SK-N-SH (cell line): ENCODE results near the gene MKRN2OS. TPM values are rescaled to one million over a fixed set of nuclear protein-coding genes. Genes with fewer than 3 reads are reported as not detected.

Source experiments
- CTCF ChIA-PET: fragments of 300-600, 350-600 bp; formaldehyde crosslinking; extraction: SDS; loops from one replicate; lab custom pipeline; 2021; lab: Yijun Ruan, JAX
- POLR2A ChIA-PET: fragments of 350-600 bp; sonication (Branson Sonifier 250); formaldehyde crosslinking; extraction: SDS; loops from one replicate; lab custom pipeline; 2020; ENCODE audit warnings: antibody characterized with exemption, inconsistent platforms; lab: Yijun Ruan, JAX
- DNase-seq: peaks from one replicate; pipeline ENCODE4 v3.0.0; 2012
- H2AFZ ChIP-seq: fragments of 200-600 bp; sonication (generic); 2 replicates; pipeline ENCODE4 v1.8.1; 2016; ENCODE audit warnings: antibody characterized with exemption, mild to moderate bottlenecking, low read depth
- H3F3A ChIP-seq: fragments of 200-600 bp; sonication (generic); replicated peaks from 2 replicates; pipeline ENCODE3; 2016; ENCODE audit warnings: antibody characterized with exemption, mild to moderate bottlenecking; ENCODE audit not compliant: insufficient read depth
- H3K27ac ChIP-seq, 2 experiments: fragments of 200-500 bp in 1 of 2; fragments of 200-600 bp in 1 of 2; sonication (Bioruptor generic) in 1 of 2; sonication (generic), shearing (Covaris generic) in 1 of 2; 2 replicates each; pipeline versions ENCODE4 v1.5.1 to v1.6.1; 2014 to 2016; ENCODE audit warnings: low read depth in 2 of 2, inconsistent platforms in 1 of 2, low read length in 1 of 2, mild to moderate bottlenecking in 1 of 2, mixed read lengths in 1 of 2
- H3K27me3 ChIP-seq: fragments of 200-600 bp; sonication (generic), shearing (Covaris generic); 2 replicates; pipeline ENCODE4 v1.6.1; 2016; ENCODE audit warnings: mixed run types; ENCODE audit not compliant: insufficient read depth
- H3K36me3 ChIP-seq, 2 experiments: fragments of 200-500 bp in 1 of 2; fragments of 200-600 bp in 1 of 2; sonication (Bioruptor generic) in 1 of 2; sonication (generic) in 1 of 2; replicated peaks in 1 of 2; 2 replicates each; pipeline versions ENCODE3 to v1.5.1; 2014 to 2016; ENCODE audit warnings: low read length in 1 of 2, mild to moderate bottlenecking in 1 of 2; ENCODE audit not compliant: insufficient read depth in 2 of 2, control insufficient read depth in 1 of 2
- H3K4me1 ChIP-seq, 2 experiments: fragments of 200-500 bp in 1 of 2; fragments of 200-600 bp in 1 of 2; sonication (Bioruptor generic) in 1 of 2; sonication (generic), shearing (Covaris generic) in 1 of 2; 2 replicates each; pipeline versions ENCODE4 v1.5.1 to v1.6.1; 2014 to 2016; ENCODE audit warnings: low read depth in 1 of 2, low read length in 1 of 2, mixed run types in 1 of 2; ENCODE audit not compliant: insufficient read depth in 2 of 2, control insufficient read depth in 1 of 2
- H3K4me2 ChIP-seq: fragments of 200-600 bp; sonication (generic), shearing (Covaris generic); 2 replicates; pipeline ENCODE4 v1.6.1; 2017; ENCODE audit warnings: mixed run types
- H3K4me3 ChIP-seq, 2 experiments: fragments of 200-500 bp in 1 of 2; fragments of 200-600 bp in 1 of 2; sonication (Bioruptor generic) in 1 of 2; sonication (generic), shearing (Covaris generic) in 1 of 2; 2 replicates each; pipeline versions ENCODE4 v1.5.1 to v1.8.1; 2014 to 2016; ENCODE audit warnings: low read depth in 2 of 2, inconsistent platforms in 1 of 2, low read length in 1 of 2, mild to moderate bottlenecking in 1 of 2, mixed read lengths in 1 of 2, moderate library complexity in 1 of 2
- H3K79me2 ChIP-seq: fragments of 200-600 bp; sonication (generic); 2 replicates; pipeline ENCODE4 v1.8.1; 2017; ENCODE audit warnings: mild to moderate bottlenecking; ENCODE audit not compliant: insufficient read depth
- H3K9ac ChIP-seq: fragments of 200-600 bp; sonication (generic); 2 replicates; pipeline ENCODE4 v1.6.1; 2017; ENCODE audit warnings: mixed run types
- H3K9me2 ChIP-seq: fragments of 200-600 bp; sonication (generic); 2 replicates; pipeline ENCODE4 v1.6.1; 2017; ENCODE audit warnings: mixed run types
- H3K9me3 ChIP-seq: fragments of 200-600 bp; sonication (generic); 2 replicates; pipeline ENCODE4 v1.6.1; 2017; ENCODE audit warnings: mixed run types, mild to moderate bottlenecking, moderate library complexity
- H4K20me1 ChIP-seq: fragments of 200-600 bp; sonication (generic); 2 replicates; pipeline ENCODE4 v1.6.1; 2017; ENCODE audit warnings: mild to moderate bottlenecking, mixed run types; ENCODE audit not compliant: insufficient read depth
- CTCF ChIP-seq: fragments of 200-600 bp; sonication (generic); IDR thresholded peaks from 2 replicates; pipeline ENCODE4 v1.6.1; 2017; ENCODE audit warnings: antibody characterized with exemption, mild to moderate bottlenecking, moderate library complexity
- EP300 ChIP-seq, 2 experiments: IDR thresholded peaks; 2 replicates each; pipeline versions ENCODE4 v1.4.0 to v1.6.1; 2012; ENCODE audit warnings: borderline replicate concordance in 1 of 2, low read depth in 1 of 2, low read length in 1 of 2
- JUND ChIP-seq: IDR thresholded peaks from 2 replicates; pipeline ENCODE4 v1.4.0; 2012
- MEF2A ChIP-seq: IDR thresholded peaks from 2 replicates; pipeline ENCODE4 v1.4.0; 2012; ENCODE audit warnings: low read depth, borderline replicate concordance
- NRF1 ChIP-seq: IDR thresholded peaks from 2 replicates; pipeline ENCODE4 v1.6.1; 2012; ENCODE audit warnings: low read depth, mild to moderate bottlenecking, low read length
- POLR2AphosphoS5 ChIP-seq: IDR thresholded peaks from 2 replicates; pipeline ENCODE4 v1.6.1; 2012; ENCODE audit warnings: low read depth, low read length
- RAD21 ChIP-seq: IDR thresholded peaks from 2 replicates; pipeline ENCODE4 v1.6.1; 2012; ENCODE audit warnings: mild to moderate bottlenecking, low read length
- REST ChIP-seq: IDR thresholded peaks from 2 replicates; pipeline ENCODE4 v1.6.1; 2012; ENCODE audit warnings: mild to moderate bottlenecking, low read depth, low read length, moderate library complexity
- SMC3 ChIP-seq: IDR thresholded peaks from 2 replicates; pipeline ENCODE4 v1.6.1; 2012; ENCODE audit warnings: low read depth, low read length, improper control_type of control experiment
- TAF1 ChIP-seq: IDR thresholded peaks from 2 replicates; pipeline ENCODE4 v1.6.1; 2012; ENCODE audit warnings: low read depth, mild to moderate bottlenecking, low read length, moderate library complexity, borderline replicate concordance
- WGBS: methylation state at CpG from one replicate; pipeline ENCODE4 v1.1.6; 2017; ENCODE audit warnings: low lambda C conversion rate; 5-methylcytosine and 5-hydroxymethylcytosine counted together
- polyA plus RNA-seq, 3 experiments: library from polyadenylated mRNA; depleted of rRNA; stranded (reverse); fragments of >200 nt; gene quantifications; 2 replicates each; pipeline ENCODE4 v1.2.3, GENCODE V29; 2012

Gene MKRN2OS
- polyA plus RNA-seq, 1 of the 3 experiments (the other 2 are of a cell fraction), result not detected

DNA sequence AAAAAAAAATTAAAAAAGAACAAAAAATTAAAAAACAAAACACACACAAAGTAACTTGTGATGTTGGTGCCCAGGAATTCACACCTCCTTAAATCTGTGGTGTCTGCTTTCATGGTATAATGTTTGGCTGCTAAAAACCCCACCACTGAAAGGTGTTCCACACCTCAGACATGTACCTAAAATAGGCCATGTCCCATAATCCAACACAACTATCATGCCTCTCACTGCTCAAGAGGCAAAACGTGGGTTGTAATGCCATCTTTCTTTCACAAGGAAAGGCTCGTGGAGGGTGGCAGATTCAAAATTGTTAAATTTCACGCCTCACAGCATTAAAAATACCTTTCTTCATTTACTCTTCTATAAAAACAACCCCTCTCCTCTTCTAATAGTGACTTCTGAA lies 41.1 kb upstream of the MKRN2OS start:
- no peak overlapping the region for H3K4me3 ChIP-seq
- CTCF ChIA-PET, result interaction anchor here (1.0 kb wide), 1 partner anchor 134 kb away, joined by 3 read pairs; no protein-coding TSS in a partner anchor

DNA sequence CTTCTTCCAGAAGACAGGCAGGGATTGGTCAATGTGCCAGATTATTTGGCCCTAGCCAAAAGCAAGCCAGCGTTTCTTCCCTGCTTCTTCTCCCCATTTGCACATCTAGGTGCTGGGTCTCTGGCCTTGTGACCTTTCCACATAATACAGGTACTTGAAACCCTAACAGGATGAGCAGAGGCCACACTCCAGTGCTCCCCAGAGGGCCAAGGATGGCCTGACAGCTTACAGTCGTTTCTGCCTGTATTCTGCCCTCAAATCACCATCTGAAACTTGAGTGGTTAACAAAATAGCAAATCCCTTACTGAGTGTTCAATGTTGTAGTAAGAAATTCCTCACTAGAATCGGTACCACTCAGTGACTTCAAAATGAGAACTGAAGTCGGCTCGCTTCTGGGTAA lies 40.7 kb upstream of the MKRN2OS start:
- TF ChIP-seq CTCF, result no peak
- Histone ChIP-seq H3K27ac (no peak overlapping the region), H3K79me2 (0 out of 2 replicates have a peak, but pooled peaks cover 2% of the 10 kb centered on the region), H3F3A (peaks cover 20% of the 10 kb centered on the region), H3K36me3 (peaks cover 55 to 76% of the 10 kb centered on the region in 2 experiments), H3K4me2 (no peak overlapping the region), H3K27me3 (no peaks in the 10 kb centered on the region), H3K9me2 (no peaks in the 10 kb centered on the region), H2AFZ (no peak overlapping the region), H3K9ac (no peak overlapping the region), H3K4me3 (no peak overlapping the region), H3K9me3 (no peaks in the 10 kb centered on the region), H4K20me1 (peaks cover 3% of the 10 kb centered on the region; the same call in 1 of the 2 replicates), H3K4me1 (no peaks in the 10 kb centered on the region)
- DNase-seq, result no peak
- CTCF ChIA-PET, result no interaction called here
- WGBS, result 81% methylated on average over 5 of the region's 5 CpGs
- POLR2A ChIA-PET, result no interaction called here

More for the DNA sequence above, 41.1 kb upstream of the MKRN2OS start:
- DNase-seq, result no peak
- no peak overlapping the region for H3K27ac ChIP-seq
- no peak for TF ChIP-seq EP300 (IDR thresholded peaks at IDR 0.05; ENCODE audit: borderline replicate concordance in 1 of 2, low read depth in 1 of 2, low read length in 1 of 2)
- no peak for TF ChIP-seq REST
- no peak for TF ChIP-seq TAF1
- TF ChIP-seq POLR2AphosphoS5, result no peak
- no peak for TF ChIP-seq JUND
- TF ChIP-seq SMC3, result no peak
- TF ChIP-seq MEF2A, result no peak
- no peak for TF ChIP-seq RAD21
- TF ChIP-seq NRF1, result no peak
- H3K79me2 ChIP-seq, result 0 out of 2 replicates have a peak, but pooled peaks cover 2% of the 10 kb centered on the region
- POLR2A ChIA-PET, result no interaction called here
- no peaks in the 10 kb centered on the region for H3K9me2 ChIP-seq
- H3K27me3 ChIP-seq, result no peaks in the 10 kb centered on the region
- no peak overlapping the region for H2AFZ ChIP-seq
- H4K20me1 ChIP-seq, result peaks cover 3% of the 10 kb centered on the region; the same call in 1 of the 2 replicates
- no peaks in the 10 kb centered on the region for H3K9me3 ChIP-seq
- H3K9ac ChIP-seq, result no peak overlapping the region
- WGBS, result 97% methylated on average over 3 of the region's 3 CpGs
- H3K4me1 ChIP-seq, result no peaks in the 10 kb centered on the region
- H3F3A ChIP-seq, result peaks cover 22% of the 10 kb centered on the region
- peaks cover 57 to 76% of the 10 kb centered on the region in 2 experiments for H3K36me3 ChIP-seq
- no peak overlapping the region for H3K4me2 ChIP-seq
